Left lung (tissue), 10 donors: ENCODE results near the gene BICDL2. TPM values are rescaled to one million over a fixed set of nuclear protein-coding genes. Genes with fewer than 3 reads are reported as not detected.
A peak's percentile ranks its signal among the peaks of the same experiment; 100 is the strongest.

Source experiments
- ATAC-seq: fragments of 200-7000 bp; cut with Tn5 transposase; one replicate; pipeline ENCODE4 v1.9.1; 2020; ENCODE audit warnings: moderate library complexity
- DNase-seq, 4 donors: peaks; one replicate each; pipeline ENCODE4 v3.0.0-alpha.2; 2013 to 2020
- H3K27ac ChIP-seq, 2 donors: fragments of 200-600 bp; sonication (generic) in 1 of 2; one replicate each; pipeline versions ENCODE4 v1.5.0 to v1.8.0; 2020 to 2021
- H3K27me3 ChIP-seq, 2 donors: fragments of 200-600 bp; sonication (generic) in 1 of 2; one replicate each; pipeline versions ENCODE4 v1.5.0 to v1.8.0; 2020 to 2021
- H3K36me3 ChIP-seq, 2 donors: fragments of 200-600 bp; sonication (generic) in 1 of 2; one replicate each; pipeline versions ENCODE4 v1.5.0 to v1.8.0; 2020 to 2021
- H3K4me1 ChIP-seq, 2 donors: fragments of 200-600 bp; one replicate each; pipeline ENCODE4 v1.8.0; 2021
- H3K4me3 ChIP-seq, 2 donors: fragments of 200-600 bp; sonication (generic) in 1 of 2; one replicate each; pipeline versions ENCODE4 v1.5.0 to v1.8.0; 2020 to 2021; ENCODE audit warnings: mild to moderate bottlenecking in 1 of 2
- H3K9me3 ChIP-seq, 2 donors: fragments of 200-600 bp; sonication (generic) in 1 of 2; one replicate each; pipeline versions ENCODE4 v1.5.0 to v1.8.0; 2020 to 2021
- intact Hi-C, 2 donors: fragments of 100-400 bp; cut with DNase I; formaldehyde crosslinking; loops; one replicate each; pipeline versions ENCODE4 v1.11.2 to v1.14.2; 2022
- polyA plus RNA-seq, 6 donors: library from polyadenylated mRNA; unstranded; fragments of 120-200 nt; gene quantifications; one replicate each; pipeline ENCODE4 v1.2.1, GENCODE V29; 2013; ENCODE audit not compliant: insufficient read length in 6 of 6
- total RNA-seq, 2 donors: library from RNA; stranded (reverse); fragmentation: NEBNext Ultra II Directional; extraction: Animal tissue kit (Norgen Biotek cat#: 25700); gene quantifications; one replicate each; pipeline ENCODE4 v1.2.1, GENCODE V29; 2021
- TF ChIP-seq, protein P1 (sequence below), 2 donors: fragments of 200-600 bp; sonication (generic) in 1 of 2; IDR thresholded peaks; one replicate each; pipeline versions ENCODE4 v1.5.0 to v1.8.0; 2021; ENCODE audit warnings: antibody characterized with exemption in 2 of 2
- donor health status: DM: no; HTN: yes; CAD: no.
- donor health status: DM: no; HTN: no; CAD: no.

Gene BICDL2
- total and polyA plus RNA-seq, 8 donors: 2.5 to 18.1 (median 3.9) TPM

DNA sequence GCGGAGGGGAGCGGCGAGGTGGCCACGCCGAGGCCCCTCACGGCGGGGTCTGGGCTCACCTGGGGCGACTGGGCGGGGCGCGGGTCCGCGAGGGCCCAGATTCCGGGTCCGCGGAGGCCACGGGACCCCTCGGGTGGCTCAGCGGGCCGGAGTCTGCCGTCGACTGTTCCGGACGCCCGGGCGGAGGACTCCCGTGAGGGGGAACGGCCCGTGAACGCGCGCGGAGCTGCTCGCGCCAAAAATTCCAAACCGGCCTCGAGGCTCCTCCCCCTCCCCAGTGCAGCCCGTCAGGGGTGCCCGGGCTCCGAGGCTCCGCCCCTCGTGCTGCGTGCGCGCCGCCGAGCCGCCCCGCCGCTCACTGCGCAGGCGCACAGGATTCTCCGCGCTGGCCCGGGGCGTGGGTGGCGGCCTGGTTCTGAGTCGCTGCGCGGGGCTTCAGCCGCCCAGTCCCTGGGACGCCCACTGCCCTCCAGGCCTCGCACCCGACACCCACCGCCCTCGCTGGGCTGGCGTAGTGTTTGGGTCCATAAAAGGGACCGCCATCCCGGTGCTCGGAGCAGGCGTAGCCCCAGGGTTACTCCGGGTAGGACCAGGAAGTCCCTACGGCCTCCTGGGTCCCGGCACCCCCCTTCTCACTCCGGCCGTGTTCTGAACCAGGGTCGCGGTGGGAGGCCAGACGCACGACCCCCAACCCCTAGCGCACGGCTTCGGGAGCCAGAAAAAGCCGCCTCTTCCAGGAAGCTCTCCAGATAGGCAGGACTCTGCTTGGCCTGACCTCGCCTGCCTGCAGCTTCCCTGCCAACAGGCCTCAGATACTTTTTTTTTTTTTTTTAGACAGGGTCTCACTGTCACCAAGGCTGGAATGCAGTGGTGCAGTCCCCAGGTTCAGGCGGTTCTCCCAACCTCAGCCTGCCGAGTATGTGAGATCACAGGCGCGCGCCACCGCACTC, 56.2 kb downstream of the BICDL2 start, which contains the start of gene PKMYT1:
Gene PKMYT1, minus strand, starts transcription at position 220 of the 950 bp plus-strand sequence. CDS start 789 bp downstream, outside the sequence.
- peak; percentile 92 for ATAC-seq
- DNase-seq: peak; percentile 91 to 97 (median 93)
- H3K4me1 ChIP-seq: peaks cover 11 to 42% of the 10 kb centered on the region in 2 donors
- TF ChIP-seq, protein P1, sequence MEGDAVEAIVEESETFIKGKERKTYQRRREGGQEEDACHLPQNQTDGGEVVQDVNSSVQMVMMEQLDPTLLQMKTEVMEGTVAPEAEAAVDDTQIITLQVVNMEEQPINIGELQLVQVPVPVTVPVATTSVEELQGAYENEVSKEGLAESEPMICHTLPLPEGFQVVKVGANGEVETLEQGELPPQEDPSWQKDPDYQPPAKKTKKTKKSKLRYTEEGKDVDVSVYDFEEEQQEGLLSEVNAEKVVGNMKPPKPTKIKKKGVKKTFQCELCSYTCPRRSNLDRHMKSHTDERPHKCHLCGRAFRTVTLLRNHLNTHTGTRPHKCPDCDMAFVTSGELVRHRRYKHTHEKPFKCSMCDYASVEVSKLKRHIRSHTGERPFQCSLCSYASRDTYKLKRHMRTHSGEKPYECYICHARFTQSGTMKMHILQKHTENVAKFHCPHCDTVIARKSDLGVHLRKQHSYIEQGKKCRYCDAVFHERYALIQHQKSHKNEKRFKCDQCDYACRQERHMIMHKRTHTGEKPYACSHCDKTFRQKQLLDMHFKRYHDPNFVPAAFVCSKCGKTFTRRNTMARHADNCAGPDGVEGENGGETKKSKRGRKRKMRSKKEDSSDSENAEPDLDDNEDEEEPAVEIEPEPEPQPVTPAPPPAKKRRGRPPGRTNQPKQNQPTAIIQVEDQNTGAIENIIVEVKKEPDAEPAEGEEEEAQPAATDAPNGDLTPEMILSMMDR (IDR thresholded peaks at IDR 0.05): no peak
- no peaks in the 10 kb centered on the region for H3K27me3 ChIP-seq
- H3K36me3 ChIP-seq: peaks cover 0 to 3% of the 10 kb centered on the region in 2 donors
- peak within 1 kb of the TSS; percentile 50 to 70 for H3K4me3 ChIP-seq
- intact Hi-C loops: no loop called here
- H3K9me3 ChIP-seq: no peaks in the 10 kb centered on the region
- peak within 1 kb of the TSS; percentile 74 to 86 for H3K27ac ChIP-seq

DNA sequence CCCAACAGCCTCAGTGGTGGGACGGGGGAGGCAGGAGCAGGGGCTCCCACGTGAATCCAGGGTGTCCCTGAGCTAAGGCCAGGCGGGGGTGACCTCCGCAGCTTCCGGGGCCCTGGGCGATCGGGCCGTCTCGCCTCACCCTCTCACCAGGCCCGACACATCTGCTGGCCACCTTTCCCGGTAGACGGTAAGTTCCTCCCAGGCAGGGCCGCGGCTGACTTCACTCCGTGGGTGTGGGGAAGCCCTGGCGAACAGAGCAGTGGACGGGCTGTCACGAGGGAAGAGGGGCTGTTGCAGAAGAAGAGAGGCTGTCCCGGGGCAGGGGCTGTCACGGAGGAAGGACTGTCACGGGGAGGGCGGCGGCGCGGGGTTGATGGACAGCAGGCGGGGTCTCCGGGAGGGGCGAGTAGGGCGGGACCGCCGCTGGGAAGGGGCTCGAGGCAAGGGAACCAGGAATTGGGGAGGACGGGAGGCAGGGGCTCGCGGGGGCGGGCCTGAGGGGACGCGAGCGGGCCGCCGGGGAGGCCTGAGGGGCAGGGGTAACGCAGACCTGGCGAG, 57.0 kb downstream of the BICDL2 start:
- DNase-seq (peak in 1 of 4 donors; percentile 74), ATAC-seq (no peak)
- H3K36me3 ChIP-seq: peaks cover 0 to 11% of the 10 kb centered on the region in 2 donors
- H3K4me1 ChIP-seq: peaks cover 11 to 42% of the 10 kb centered on the region in 2 donors
- H3K27me3 ChIP-seq: no peaks in the 10 kb centered on the region
- no peak overlapping the region for H3K27ac ChIP-seq
- H3K4me3 ChIP-seq: peak overlapping the region; percentile 50 to 70
- intact Hi-C loops: no loop called here
- TF ChIP-seq, protein P1 (IDR thresholded peaks at IDR 0.05): no peak
- no peaks in the 10 kb centered on the region for H3K9me3 ChIP-seq

Other genes starting within 250 kb of the BICDL2 start
- gene PRSS33, start 249.4 kb downstream of the BICDL2 start, total RNA-seq: not detected
- under 1 TPM; 0.13 to 0.75 (median 0.25) TPM for gene PRSS33, start 249.4 kb downstream of the BICDL2 start, polyA plus RNA-seq
- not detected for gene PRSS41, start 238.5 kb downstream of the BICDL2 start, total RNA-seq
- not detected for gene PRSS41, start 238.5 kb downstream of the BICDL2 start, polyA plus RNA-seq
- gene PRSS21, start 219.7 kb downstream of the BICDL2 start, total RNA-seq: 1 to 10 TPM in 1 of 2 donors, under 1 TPM in 1; 0.90 to 2.5 TPM
- gene PRSS21, start 219.7 kb downstream of the BICDL2 start, polyA plus RNA-seq: under 1 TPM in 4 of 6 donors, not detected in 2; 0.25 to 0.38 (median 0.28) TPM
- gene ZG16B, start 206.6 kb downstream of the BICDL2 start, total RNA-seq: 1 to 10 TPM in 1 of 2 donors, under 1 TPM in 1; 0.61 to 1.4 TPM
- gene ZG16B, start 206.6 kb downstream of the BICDL2 start, polyA plus RNA-seq: 1 to 10 TPM in 1 of 6 donors, under 1 TPM in 5; 0.27 to 1.2 (median 0.55) TPM
- 10 to 100 TPM; 15.7 to 16.7 TPM for gene PRSS22, start 178.8 kb downstream of the BICDL2 start, total RNA-seq
- gene PRSS22, start 178.8 kb downstream of the BICDL2 start, polyA plus RNA-seq: 10 to 100 TPM; 11.9 to 17.3 (median 14.8) TPM
- gene FLYWCH2, start 153.7 kb downstream of the BICDL2 start, total RNA-seq: 10 to 100 TPM; 22.1 to 22.4 TPM
- 10 to 100 TPM; 15.6 to 24.5 (median 19.2) TPM for gene FLYWCH2, start 153.7 kb downstream of the BICDL2 start, polyA plus RNA-seq
- gene FLYWCH1, start 125.0 kb downstream of the BICDL2 start, total RNA-seq: 10 to 100 TPM; 29.3 to 29.4 TPM
- 10 to 100 TPM; 17.2 to 42.9 (median 23.0) TPM for gene FLYWCH1, start 125.0 kb downstream of the BICDL2 start, polyA plus RNA-seq
- not detected for gene KREMEN2, start 72.7 kb downstream of the BICDL2 start, total RNA-seq
- under 1 TPM in 5 of 6 donors, not detected in 1; 0.17 to 0.36 (median 0.20) TPM for gene KREMEN2, start 72.7 kb downstream of the BICDL2 start, polyA plus RNA-seq
- gene PAQR4, start 67.6 kb downstream of the BICDL2 start, total RNA-seq: 10 to 100 TPM; 17.2 to 20.1 TPM
- 10 to 100 TPM in 5 of 6 donors, 1 to 10 TPM in 1; 9.5 to 16.1 (median 13.8) TPM for gene PAQR4, start 67.6 kb downstream of the BICDL2 start, polyA plus RNA-seq
- gene PKMYT1, start 56.5 kb downstream of the BICDL2 start, total RNA-seq: 10 to 100 TPM; 13.9 to 14.3 TPM
- gene PKMYT1, start 56.5 kb downstream of the BICDL2 start, polyA plus RNA-seq: 10 to 100 TPM; 15.9 to 21.8 (median 18.6) TPM
- 1 to 10 TPM in 1 of 2 donors, under 1 TPM in 1; 0.85 to 2.2 TPM for gene CLDN9, start 24.0 kb downstream of the BICDL2 start, total RNA-seq
- 1 to 10 TPM; 5.0 to 6.5 (median 6.0) TPM for gene CLDN9, start 24.0 kb downstream of the BICDL2 start, polyA plus RNA-seq
- gene CLDN6, start 18.8 kb downstream of the BICDL2 start, total RNA-seq: 1 to 10 TPM in 1 of 2 donors, not detected in 1; 2.3 TPM
- gene CLDN6, start 18.8 kb downstream of the BICDL2 start, polyA plus RNA-seq: 100 to 1,000 TPM in 5 of 6 donors, 10 to 100 TPM in 1; 95.0 to 140 (median 116) TPM
- gene TNFRSF12A, start 16.6 kb downstream of the BICDL2 start, total RNA-seq: 100 to 1,000 TPM; 118 to 126 TPM
- gene TNFRSF12A, start 16.6 kb downstream of the BICDL2 start, polyA plus RNA-seq: 1 to 10 TPM; 2.6 to 5.4 (median 4.2) TPM
- gene HCFC1R1, start 13.0 kb downstream of the BICDL2 start, total RNA-seq: 10 to 100 TPM; 45.4 to 66.6 TPM
- 10 to 100 TPM; 25.1 to 37.6 (median 31.9) TPM for gene HCFC1R1, start 13.0 kb downstream of the BICDL2 start, polyA plus RNA-seq
- 10 to 100 TPM; 24.0 to 38.7 TPM for gene THOC6, start 12.9 kb downstream of the BICDL2 start, total RNA-seq
- 10 to 100 TPM; 23.9 to 34.8 (median 26.9) TPM for gene THOC6, start 12.9 kb downstream of the BICDL2 start, polyA plus RNA-seq
- gene MMP25, start 9.6 kb upstream of the BICDL2 start, total RNA-seq: 10 to 100 TPM in 1 of 2 donors, 1 to 10 TPM in 1; 2.4 to 91.9 TPM
- 1 to 10 TPM; 1.8 to 3.5 (median 2.2) TPM for gene MMP25, start 9.6 kb upstream of the BICDL2 start, polyA plus RNA-seq
- gene IL32, start 28.7 kb upstream of the BICDL2 start, total RNA-seq: 100 to 1,000 TPM; 132 to 310 TPM
- gene IL32, start 28.7 kb upstream of the BICDL2 start, polyA plus RNA-seq: 10 to 100 TPM; 59.4 to 86.9 (median 64.9) TPM
- not detected for gene ZSCAN10, start 62.4 kb upstream of the BICDL2 start, total RNA-seq
- under 1 TPM in 1 of 6 donors, not detected in 5; 0.13 TPM for gene ZSCAN10, start 62.4 kb upstream of the BICDL2 start, polyA plus RNA-seq
- 10 to 100 TPM in 1 of 2 donors, 1 to 10 TPM in 1; 9.7 to 11.8 TPM for gene ZNF205, start 75.6 kb upstream of the BICDL2 start, total RNA-seq
- 10 to 100 TPM; 13.3 to 17.6 (median 17.1) TPM for gene ZNF205, start 75.6 kb upstream of the BICDL2 start, polyA plus RNA-seq
- gene ZNF213, start 98.1 kb upstream of the BICDL2 start, total RNA-seq: 10 to 100 TPM in 1 of 2 donors, 1 to 10 TPM in 1; 8.4 to 12.0 TPM
- gene ZNF213, start 98.1 kb upstream of the BICDL2 start, polyA plus RNA-seq: 10 to 100 TPM; 11.5 to 17.8 (median 14.0) TPM
- gene OR1F1, start 151.3 kb upstream of the BICDL2 start, total RNA-seq: not detected
- gene OR1F1, start 151.3 kb upstream of the BICDL2 start, polyA plus RNA-seq: not detected
- 10 to 100 TPM in 1 of 2 donors, 1 to 10 TPM in 1; 6.7 to 10.5 TPM for gene ZNF200, start 198.2 kb upstream of the BICDL2 start, total RNA-seq
- 10 to 100 TPM; 12.3 to 15.0 (median 13.1) TPM for gene ZNF200, start 198.2 kb upstream of the BICDL2 start, polyA plus RNA-seq
- 10 to 100 TPM in 1 of 2 donors, 1 to 10 TPM in 1; 2.4 to 21.4 TPM for gene MEFV, start 219.7 kb upstream of the BICDL2 start, total RNA-seq
- gene MEFV, start 219.7 kb upstream of the BICDL2 start, polyA plus RNA-seq: under 1 TPM; 0.43 to 0.98 (median 0.58) TPM
- gene ZNF263, start 246.5 kb upstream of the BICDL2 start, total RNA-seq: 10 to 100 TPM; 18.5 to 18.9 TPM
- gene ZNF263, start 246.5 kb upstream of the BICDL2 start, polyA plus RNA-seq: 10 to 100 TPM; 46.2 to 54.0 (median 51.2) TPM